RPMI8226 (cell line): ENCODE results near the gene PUS1.
"Not testable (repeated sequence)": the region's sequence is repeated elsewhere in the genome, so short reads cannot be mapped to it uniquely, and the experiment has no call there.

ENCODE experiments used
- DNase-seq: peaks from one replicate; pipeline ENCODE4 v3.0.0-alpha.2; 2015

The PUS1 gene

GRCh38 chr12:131928711-131929580, at the start of gene PUS1:
TSS of gene PUS1 (plus strand) at chr12:131929276. CDS start at chr12:131929723, 447 bp downstream.
- DNase-seq: peak; percentile 94

GRCh38 chr12:131882804-131883520, 46.1 kb upstream of the PUS1 start:
- no peak for DNase-seq

- DNase-seq: no peak
Observed at GRCh38 chr12:131883521-131883900, 45.6 kb upstream of the PUS1 start.

- DNase-seq: not testable (repeated sequence)
Observed at GRCh38 chr12:131885076-131885475, 44.0 kb upstream of the PUS1 start.

- DNase-seq: no peak
Observed at GRCh38 chr12:131885543-131886057, 43.5 kb upstream of the PUS1 start.

GRCh38 chr12:131891722-131892121, 37.4 kb upstream of the PUS1 start:
- DNase-seq: not testable (repeated sequence)

- no peak for DNase-seq
Observed at GRCh38 chr12:131892711-131893604, 36.1 kb upstream of the PUS1 start.

- no peak for DNase-seq
Observed at GRCh38 chr12:131893605-131894312, 35.3 kb upstream of the PUS1 start.

GRCh38 chr12:131894313-131894860, 34.7 kb upstream of the PUS1 start, which contains the start of gene ULK1:
TSS of gene ULK1 (plus strand) at chr12:131894622. CDS start at chr12:131895002, 380 bp downstream.
- DNase-seq: peak; percentile 88

- DNase-seq: no peak
Observed at GRCh38 chr12:131894981-131895639, 34.0 kb upstream of the PUS1 start.

GRCh38 chr12:131895640-131896079, 33.4 kb upstream of the PUS1 start:
- DNase-seq: peak; percentile 44

GRCh38 chr12:131896080-131896810, 32.8 kb upstream of the PUS1 start:
- DNase-seq: peak; percentile 87

- peak; percentile 55 for DNase-seq
Observed at GRCh38 chr12:131896811-131897270, 32.2 kb upstream of the PUS1 start.

GRCh38 chr12:131897276-131897675, 31.8 kb upstream of the PUS1 start:
- no peak for DNase-seq

- no peak for DNase-seq
Observed at GRCh38 chr12:131897875-131898274, 31.2 kb upstream of the PUS1 start.

GRCh38 chr12:131900397-131900796, 28.7 kb upstream of the PUS1 start:
- no peak for DNase-seq

- no peak for DNase-seq
Observed at GRCh38 chr12:131901431-131902331, 27.4 kb upstream of the PUS1 start.

GRCh38 chr12:131902332-131903241, 26.5 kb upstream of the PUS1 start:
- no peak for DNase-seq
